ENCODE data around the gene CEP104. TPM values are rescaled to one million over a fixed set of nuclear protein-coding genes. Genes with fewer than 3 reads are reported as not detected.
A peak's percentile ranks its signal among the peaks of the same experiment; 100 is the strongest.

The CEP104 gene
- total and polyA plus RNA-seq, 9 of the 15 experiments (the other 6 are each of a cell fraction or from before 2014, with no cell fraction given), result 11.2 to 63.4 (median 42.6) TPM

- TF ChIP-seq, protein P1, sequence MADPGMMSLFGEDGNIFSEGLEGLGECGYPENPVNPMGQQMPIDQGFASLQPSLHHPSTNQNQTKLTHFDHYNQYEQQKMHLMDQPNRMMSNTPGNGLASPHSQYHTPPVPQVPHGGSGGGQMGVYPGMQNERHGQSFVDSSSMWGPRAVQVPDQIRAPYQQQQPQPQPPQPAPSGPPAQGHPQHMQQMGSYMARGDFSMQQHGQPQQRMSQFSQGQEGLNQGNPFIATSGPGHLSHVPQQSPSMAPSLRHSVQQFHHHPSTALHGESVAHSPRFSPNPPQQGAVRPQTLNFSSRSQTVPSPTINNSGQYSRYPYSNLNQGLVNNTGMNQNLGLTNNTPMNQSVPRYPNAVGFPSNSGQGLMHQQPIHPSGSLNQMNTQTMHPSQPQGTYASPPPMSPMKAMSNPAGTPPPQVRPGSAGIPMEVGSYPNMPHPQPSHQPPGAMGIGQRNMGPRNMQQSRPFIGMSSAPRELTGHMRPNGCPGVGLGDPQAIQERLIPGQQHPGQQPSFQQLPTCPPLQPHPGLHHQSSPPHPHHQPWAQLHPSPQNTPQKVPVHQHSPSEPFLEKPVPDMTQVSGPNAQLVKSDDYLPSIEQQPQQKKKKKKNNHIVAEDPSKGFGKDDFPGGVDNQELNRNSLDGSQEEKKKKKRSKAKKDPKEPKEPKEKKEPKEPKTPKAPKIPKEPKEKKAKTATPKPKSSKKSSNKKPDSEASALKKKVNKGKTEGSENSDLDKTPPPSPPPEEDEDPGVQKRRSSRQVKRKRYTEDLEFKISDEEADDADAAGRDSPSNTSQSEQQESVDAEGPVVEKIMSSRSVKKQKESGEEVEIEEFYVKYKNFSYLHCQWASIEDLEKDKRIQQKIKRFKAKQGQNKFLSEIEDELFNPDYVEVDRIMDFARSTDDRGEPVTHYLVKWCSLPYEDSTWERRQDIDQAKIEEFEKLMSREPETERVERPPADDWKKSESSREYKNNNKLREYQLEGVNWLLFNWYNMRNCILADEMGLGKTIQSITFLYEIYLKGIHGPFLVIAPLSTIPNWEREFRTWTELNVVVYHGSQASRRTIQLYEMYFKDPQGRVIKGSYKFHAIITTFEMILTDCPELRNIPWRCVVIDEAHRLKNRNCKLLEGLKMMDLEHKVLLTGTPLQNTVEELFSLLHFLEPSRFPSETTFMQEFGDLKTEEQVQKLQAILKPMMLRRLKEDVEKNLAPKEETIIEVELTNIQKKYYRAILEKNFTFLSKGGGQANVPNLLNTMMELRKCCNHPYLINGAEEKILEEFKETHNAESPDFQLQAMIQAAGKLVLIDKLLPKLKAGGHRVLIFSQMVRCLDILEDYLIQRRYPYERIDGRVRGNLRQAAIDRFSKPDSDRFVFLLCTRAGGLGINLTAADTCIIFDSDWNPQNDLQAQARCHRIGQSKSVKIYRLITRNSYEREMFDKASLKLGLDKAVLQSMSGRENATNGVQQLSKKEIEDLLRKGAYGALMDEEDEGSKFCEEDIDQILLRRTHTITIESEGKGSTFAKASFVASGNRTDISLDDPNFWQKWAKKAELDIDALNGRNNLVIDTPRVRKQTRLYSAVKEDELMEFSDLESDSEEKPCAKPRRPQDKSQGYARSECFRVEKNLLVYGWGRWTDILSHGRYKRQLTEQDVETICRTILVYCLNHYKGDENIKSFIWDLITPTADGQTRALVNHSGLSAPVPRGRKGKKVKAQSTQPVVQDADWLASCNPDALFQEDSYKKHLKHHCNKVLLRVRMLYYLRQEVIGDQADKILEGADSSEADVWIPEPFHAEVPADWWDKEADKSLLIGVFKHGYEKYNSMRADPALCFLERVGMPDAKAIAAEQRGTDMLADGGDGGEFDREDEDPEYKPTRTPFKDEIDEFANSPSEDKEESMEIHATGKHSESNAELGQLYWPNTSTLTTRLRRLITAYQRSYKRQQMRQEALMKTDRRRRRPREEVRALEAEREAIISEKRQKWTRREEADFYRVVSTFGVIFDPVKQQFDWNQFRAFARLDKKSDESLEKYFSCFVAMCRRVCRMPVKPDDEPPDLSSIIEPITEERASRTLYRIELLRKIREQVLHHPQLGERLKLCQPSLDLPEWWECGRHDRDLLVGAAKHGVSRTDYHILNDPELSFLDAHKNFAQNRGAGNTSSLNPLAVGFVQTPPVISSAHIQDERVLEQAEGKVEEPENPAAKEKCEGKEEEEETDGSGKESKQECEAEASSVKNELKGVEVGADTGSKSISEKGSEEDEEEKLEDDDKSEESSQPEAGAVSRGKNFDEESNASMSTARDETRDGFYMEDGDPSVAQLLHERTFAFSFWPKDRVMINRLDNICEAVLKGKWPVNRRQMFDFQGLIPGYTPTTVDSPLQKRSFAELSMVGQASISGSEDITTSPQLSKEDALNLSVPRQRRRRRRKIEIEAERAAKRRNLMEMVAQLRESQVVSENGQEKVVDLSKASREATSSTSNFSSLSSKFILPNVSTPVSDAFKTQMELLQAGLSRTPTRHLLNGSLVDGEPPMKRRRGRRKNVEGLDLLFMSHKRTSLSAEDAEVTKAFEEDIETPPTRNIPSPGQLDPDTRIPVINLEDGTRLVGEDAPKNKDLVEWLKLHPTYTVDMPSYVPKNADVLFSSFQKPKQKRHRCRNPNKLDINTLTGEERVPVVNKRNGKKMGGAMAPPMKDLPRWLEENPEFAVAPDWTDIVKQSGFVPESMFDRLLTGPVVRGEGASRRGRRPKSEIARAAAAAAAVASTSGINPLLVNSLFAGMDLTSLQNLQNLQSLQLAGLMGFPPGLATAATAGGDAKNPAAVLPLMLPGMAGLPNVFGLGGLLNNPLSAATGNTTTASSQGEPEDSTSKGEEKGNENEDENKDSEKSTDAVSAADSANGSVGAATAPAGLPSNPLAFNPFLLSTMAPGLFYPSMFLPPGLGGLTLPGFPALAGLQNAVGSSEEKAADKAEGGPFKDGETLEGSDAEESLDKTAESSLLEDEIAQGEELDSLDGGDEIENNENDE (IDR thresholded peaks at IDR 0.05; ENCODE audit: low read depth, low read length), result no peak
- peak; percentile 12 for TF ChIP-seq RBM39 (optimal IDR thresholded peaks at IDR 0.05; ENCODE audit: low read depth, low read length)
- TF ChIP-seq RBBP5 (IDR thresholded peaks at IDR 0.05; ENCODE audit: borderline replicate concordance, insufficient read depth, low read length, poor library complexity, severe bottlenecking), result peak; percentile 50
- no peak for TF ChIP-seq USF1 (CRISPR knock-in tag; IDR thresholded peaks at IDR 0.05)
- no peak for TF ChIP-seq POLR2H (tag; IDR thresholded peaks at IDR 0.05; ENCODE audit: low read depth)
- no peak for TF ChIP-seq CXXC5 (CRISPR knock-in tag; IDR thresholded peaks at IDR 0.05)
- TF ChIP-seq, protein P2, sequence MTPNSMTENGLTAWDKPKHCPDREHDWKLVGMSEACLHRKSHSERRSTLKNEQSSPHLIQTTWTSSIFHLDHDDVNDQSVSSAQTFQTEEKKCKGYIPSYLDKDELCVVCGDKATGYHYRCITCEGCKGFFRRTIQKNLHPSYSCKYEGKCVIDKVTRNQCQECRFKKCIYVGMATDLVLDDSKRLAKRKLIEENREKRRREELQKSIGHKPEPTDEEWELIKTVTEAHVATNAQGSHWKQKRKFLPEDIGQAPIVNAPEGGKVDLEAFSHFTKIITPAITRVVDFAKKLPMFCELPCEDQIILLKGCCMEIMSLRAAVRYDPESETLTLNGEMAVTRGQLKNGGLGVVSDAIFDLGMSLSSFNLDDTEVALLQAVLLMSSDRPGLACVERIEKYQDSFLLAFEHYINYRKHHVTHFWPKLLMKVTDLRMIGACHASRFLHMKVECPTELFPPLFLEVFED (CRISPR knock-in tag; conservative IDR thresholded peaks at IDR 0.05), result no peak
- TF ChIP-seq XRCC5 (IDR thresholded peaks at IDR 0.05; ENCODE audit: low read depth, low read length), result no peak
- no peak for TF ChIP-seq RBM14 (IDR thresholded peaks at IDR 0.05; ENCODE audit: borderline replicate concordance, insufficient read depth, low read depth, low read length)
- TF ChIP-seq, protein P3, sequence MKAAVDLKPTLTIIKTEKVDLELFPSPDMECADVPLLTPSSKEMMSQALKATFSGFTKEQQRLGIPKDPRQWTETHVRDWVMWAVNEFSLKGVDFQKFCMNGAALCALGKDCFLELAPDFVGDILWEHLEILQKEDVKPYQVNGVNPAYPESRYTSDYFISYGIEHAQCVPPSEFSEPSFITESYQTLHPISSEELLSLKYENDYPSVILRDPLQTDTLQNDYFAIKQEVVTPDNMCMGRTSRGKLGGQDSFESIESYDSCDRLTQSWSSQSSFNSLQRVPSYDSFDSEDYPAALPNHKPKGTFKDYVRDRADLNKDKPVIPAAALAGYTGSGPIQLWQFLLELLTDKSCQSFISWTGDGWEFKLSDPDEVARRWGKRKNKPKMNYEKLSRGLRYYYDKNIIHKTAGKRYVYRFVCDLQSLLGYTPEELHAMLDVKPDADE (conservative IDR thresholded peaks at IDR 0.05; ENCODE audit: control insufficient read depth, low read depth, low read length), result no peak; the same call in 1 of the 2 replicates
Observed at GRCh38 chr1:3771108-3772026, 85.6 kb downstream of the CEP104 start (continued).
